Measurements from ENCODE around the gene NR2E3.
"Not testable (repeated sequence)": the region's sequence is repeated elsewhere in the genome, so short reads cannot be mapped to it uniquely, and the experiment has no call there.

The NR2E3 gene

GRCh38 chr15:71815301-71815700 lies 4.9 kb downstream of the NR2E3 start:
- DNase-seq (ENCODE audit: low spot score): no peak

GRCh38 chr15:71817351-71817750 lies 7.0 kb downstream of the NR2E3 start:
- no peak for DNase-seq (ENCODE audit: low spot score)

GRCh38 chr15:71820127-71820526 lies 9.8 kb downstream of the NR2E3 start:
- no peak for DNase-seq (ENCODE audit: low spot score)

GRCh38 chr15:71821547-71822129 lies 11.3 kb downstream of the NR2E3 start:
- no peak for DNase-seq (ENCODE audit: low spot score)

- no peak for DNase-seq (ENCODE audit: low spot score)
These were observed 12.7 kb downstream of the NR2E3 start for GRCh38 chr15:71822890-71823630.

GRCh38 chr15:71823801-71824200 lies 13.4 kb downstream of the NR2E3 start:
- no peak for DNase-seq (ENCODE audit: low spot score)

GRCh38 chr15:71825021-71825730 lies 14.8 kb downstream of the NR2E3 start:
- no peak for DNase-seq (ENCODE audit: low spot score)

GRCh38 chr15:71826196-71826595 lies 15.8 kb downstream of the NR2E3 start:
- no peak for DNase-seq (ENCODE audit: low spot score)

- no peak for DNase-seq (ENCODE audit: low spot score)
These were observed 20.6 kb downstream of the NR2E3 start for GRCh38 chr15:71830981-71831380.

GRCh38 chr15:71841563-71841962 lies 31.2 kb downstream of the NR2E3 start:
- DNase-seq (ENCODE audit: low spot score): no peak

GRCh38 chr15:71844916-71845315 lies 34.6 kb downstream of the NR2E3 start:
- DNase-seq (ENCODE audit: low spot score): no peak

GRCh38 chr15:71853543-71853942 lies 43.2 kb downstream of the NR2E3 start:
- DNase-seq (ENCODE audit: low spot score): no peak

- not testable (repeated sequence) for DNase-seq (ENCODE audit: low spot score)
These were observed 47.9 kb downstream of the NR2E3 start for GRCh38 chr15:71858232-71858631.

Data from NAMALWA (cell line).